K562 (cell line): Measurements from ENCODE around the gene TGFB2. TPM values are rescaled to one million over a fixed set of nuclear protein-coding genes. Genes with fewer than 3 reads are reported as not detected.

Source experiments
- ATAC-seq: fragments of 200-7000 bp; cut with Tn5 transposase; 3 replicates; pipeline ENCODE4 v1.9.1; 2020; ENCODE audit warnings: moderate library complexity
- BruUV-seq: library from RNA; stranded (reverse); fragments of 400-500 nt; replicated peaks from 2 replicates; lab custom pipeline; 2021; lab: Mats Ljungman, UMichigan
- CTCF ChIA-PET: fragments of 300-600 bp; formaldehyde crosslinking; extraction: SDS; loops from one replicate; lab custom pipeline; 2021; ENCODE audit warnings: low intra/inter-chr PET ratio; lab: Yijun Ruan, JAX
- POLR2A ChIA-PET: fragments of 300-600, 350-650 bp; sonication (Branson Sonifier 250); formaldehyde crosslinking; extraction: SDS; loops from one replicate; lab custom pipeline; 2021; ENCODE audit warnings: antibody characterized with exemption, inconsistent platforms; lab: Yijun Ruan, JAX
- DNase-seq, 4 experiments: peaks; one replicate each; pipeline versions ENCODE4 v3.0.0 to v3.0.0-alpha.2; 2011 to 2018; ENCODE audit warnings: low spot score in 3 of 4, mixed read lengths in 3 of 4; ENCODE audit errors: extremely low read depth in 1 of 4
- FAIRE-seq: peaks from 2 replicates; lab custom pipeline; 2011; peaks lifted over from hg19 to GRCh38; lab: Jason Lieb, UNC
- H2AFZ ChIP-seq: 2 replicates; pipeline ENCODE4 v1.6.0; 2011; ENCODE audit warnings: low read depth, low read length, control low read depth, inconsistent platforms
- H3K27ac ChIP-seq: fragments of 200-600 bp; 3 replicates; pipeline ENCODE4 v1.8.0; 2011; ENCODE audit warnings: low read depth, mild to moderate bottlenecking, control low read depth, inconsistent platforms, low read length, moderate library complexity, mixed read lengths; ENCODE audit errors: extremely low read depth
- H3K27me3 ChIP-seq, 2 experiments: fragments of 300-600 bp in 1 of 2; 2 replicates in 1 of 2; 3 replicates in 1 of 2; pipeline versions ENCODE4 v1.6.0 to v1.8.0; 2011; ENCODE audit warnings: inconsistent platforms in 2 of 2, low read length in 2 of 2, mild to moderate bottlenecking in 1 of 2, mixed read lengths in 1 of 2, moderate library complexity in 1 of 2; ENCODE audit not compliant: control insufficient read depth in 2 of 2, insufficient read depth in 2 of 2
- H3K36me3 ChIP-seq: fragments of 300-600 bp; 3 replicates; pipeline ENCODE4 v1.8.0; 2011; ENCODE audit warnings: mild to moderate bottlenecking, low read length, inconsistent platforms; ENCODE audit not compliant: control insufficient read depth, insufficient read depth
- H3K4me1 ChIP-seq, 2 experiments: fragments of 200-600 bp in 1 of 2; replicated peaks in 1 of 2; 2 replicates in 1 of 2; 3 replicates in 1 of 2; pipeline versions ENCODE4 v1.5.1 to v1.8.0; 2011; ENCODE audit warnings: inconsistent platforms in 2 of 2, low read length in 2 of 2, mild to moderate bottlenecking in 1 of 2, mixed read lengths in 1 of 2, moderate library complexity in 1 of 2; ENCODE audit not compliant: control insufficient read depth in 2 of 2, insufficient read depth in 2 of 2
- H3K4me2 ChIP-seq: 2 replicates; pipeline ENCODE4 v1.6.1; 2011; ENCODE audit warnings: low read length, control low read depth, inconsistent platforms, mixed read lengths; ENCODE audit not compliant: insufficient read depth
- H3K4me3 ChIP-seq: fragments of 200-600 bp; sonication (generic), shearing (Covaris generic); 2 replicates; pipeline ENCODE4 v1.5.1; 2016; ENCODE audit warnings: control low read depth, inconsistent platforms
- H3K79me2 ChIP-seq: fragments of 200-600 bp; 3 replicates; pipeline ENCODE4 v1.8.0; 2011; ENCODE audit warnings: low read length, inconsistent platforms; ENCODE audit not compliant: control insufficient read depth, insufficient read depth
- H3K9ac ChIP-seq, 2 experiments: 2 replicates each; pipeline versions ENCODE4 v1.6.0 to v1.6.1; 2011; ENCODE audit warnings: low read depth in 2 of 2, low read length in 2 of 2, control low read depth in 1 of 2, inconsistent platforms in 1 of 2, mild to moderate bottlenecking in 1 of 2, mixed read lengths in 1 of 2; ENCODE audit not compliant: insufficient read depth in 1 of 2
- H3K9me1 ChIP-seq: one replicate; pipeline ENCODE4 v1.6.0; 2011; ENCODE audit warnings: inconsistent platforms, mild to moderate bottlenecking, low read length, moderate library complexity; ENCODE audit not compliant: control insufficient read depth, insufficient read depth
- H3K9me3 ChIP-seq: replicated peaks from 2 replicates; pipeline ENCODE4 v1.5.1; 2011; ENCODE audit warnings: low read depth, low read length, inconsistent platforms; ENCODE audit not compliant: control insufficient read depth, insufficient read depth
- H4K20me1 ChIP-seq: replicated peaks from 2 replicates; pipeline ENCODE4 v1.6.1; 2011; ENCODE audit warnings: low read length, inconsistent platforms, mixed read lengths; ENCODE audit not compliant: control insufficient read depth, insufficient read depth
- DEAF1 ChIP-seq: fragments of 450-650 bp; formaldehyde crosslinking; IDR thresholded peaks from 2 replicates; pipeline ENCODE4 v1.4.0; 2020; ENCODE audit warnings: mild to moderate bottlenecking, moderate library complexity
- FOXJ2 ChIP-seq: fragments of 200-800 bp; sonication (Bioruptor generic); IDR thresholded peaks from 2 replicates; pipeline ENCODE4 v1.6.1; 2016; ENCODE audit warnings: missing genetic modification characterization, missing compliant biosample characterization
- MIER1 ChIP-seq: fragments of 450-650 bp; IDR thresholded peaks from 2 replicates; pipeline ENCODE4 v1.6.1; 2016; ENCODE audit warnings: antibody characterized with exemption, mild to moderate bottlenecking, low read depth
- PYGO2 ChIP-seq: fragments of 450-650 bp; IDR thresholded peaks from 2 replicates; pipeline ENCODE4 v1.6.1; 2016; ENCODE audit warnings: mild to moderate bottlenecking, missing genetic modification characterization, moderate library complexity, missing compliant biosample characterization
- SRSF9 ChIP-seq: fragments of 200-400 bp; formaldehyde crosslinking; IDR thresholded peaks from 2 replicates; pipeline ENCODE4 v1.6.1; 2017; ENCODE audit warnings: low read depth, low read length, borderline replicate concordance
- TAF1 ChIP-seq: IDR thresholded peaks from 2 replicates; pipeline ENCODE4 v1.6.1; 2011; ENCODE audit warnings: mild to moderate bottlenecking, low read length, moderate library complexity; ENCODE audit not compliant: insufficient read depth, control insufficient read depth, severe bottlenecking; ENCODE audit errors: extremely low read depth
- THRA ChIP-seq: fragments of 450-650 bp; IDR thresholded peaks from 2 replicates; pipeline ENCODE4 v1.6.1; 2017; ENCODE audit warnings: mild to moderate bottlenecking, moderate library complexity
- WGBS: fragments of 100-300 bp; shearing (Covaris generic); methylation state at CpG from one replicate; pipeline ENCODE4 v1.1.6; 2016; ENCODE audit warnings: low coverage, mixed read lengths; ENCODE audit not compliant: insufficient coverage; ENCODE audit errors: missing lambda C conversion rate; 5-methylcytosine and 5-hydroxymethylcytosine counted together
- in situ Hi-C: fragments of 300-500 bp; cut with MboI; formaldehyde crosslinking; loops from 4 replicates; pipeline ENCODE4 v1.15.0; 2018; ENCODE audit warnings: inconsistent platforms, mixed read lengths
- intact Hi-C: fragments of 100-400 bp; cut with micrococcal nuclease; formaldehyde crosslinking; loops from 2 replicates; pipeline ENCODE4 v1.14.2; 2022
- polyA plus RNA-seq, 8 experiments: library from polyadenylated mRNA; depleted of rRNA in 4 of 8; stranded (reverse) in 5 of 8; unstranded in 3 of 8; fragments of >200 nt; fragmentation: Nextera tagmentation in 2 of 8; fragmentation: Illumina TruSeq in 1 of 8; extraction: Ambion mirVana in 2 of 8; extraction: Trizol in 1 of 8; gene quantifications; 2 replicates each; pipeline versions ENCODE4 v1.2.1 to v1.2.3, GENCODE V29; 2011 to 2014; ENCODE audit warnings: inconsistent platforms in 1 of 8, missing spikeins in 1 of 8
- total RNA-seq, 7 experiments: library from RNA; depleted of rRNA in 6 of 7; stranded (reverse); fragments of >200 nt in 6 of 7; fragmentation: Illumina TruSeq in 2 of 7; extraction: Trizol in 2 of 7; gene quantifications; 2 replicates each; pipeline versions ENCODE4 v1.2.1 to v1.2.3, GENCODE V29; 2011 to 2021; ENCODE audit warnings: low replicate concordance in 1 of 7
- TF ChIP-seq, protein P1 (sequence below), 2 experiments: fragments of 450-650 bp; formaldehyde crosslinking in 1 of 2; IDR thresholded peaks; 2 replicates each; pipeline versions ENCODE4 v1.4.0 to v1.6.1; 2014 to 2020; ENCODE audit warnings: mild to moderate bottlenecking in 2 of 2, borderline replicate concordance in 1 of 2, low read depth in 1 of 2

TGFB2 gene
- total and polyA plus RNA-seq, 9 of the 15 experiments (the other 6 are each of a cell fraction or from before 2014, with no cell fraction given): 0.03 to 0.41 (median 0.11) TPM; not detected in 3

DNA sequence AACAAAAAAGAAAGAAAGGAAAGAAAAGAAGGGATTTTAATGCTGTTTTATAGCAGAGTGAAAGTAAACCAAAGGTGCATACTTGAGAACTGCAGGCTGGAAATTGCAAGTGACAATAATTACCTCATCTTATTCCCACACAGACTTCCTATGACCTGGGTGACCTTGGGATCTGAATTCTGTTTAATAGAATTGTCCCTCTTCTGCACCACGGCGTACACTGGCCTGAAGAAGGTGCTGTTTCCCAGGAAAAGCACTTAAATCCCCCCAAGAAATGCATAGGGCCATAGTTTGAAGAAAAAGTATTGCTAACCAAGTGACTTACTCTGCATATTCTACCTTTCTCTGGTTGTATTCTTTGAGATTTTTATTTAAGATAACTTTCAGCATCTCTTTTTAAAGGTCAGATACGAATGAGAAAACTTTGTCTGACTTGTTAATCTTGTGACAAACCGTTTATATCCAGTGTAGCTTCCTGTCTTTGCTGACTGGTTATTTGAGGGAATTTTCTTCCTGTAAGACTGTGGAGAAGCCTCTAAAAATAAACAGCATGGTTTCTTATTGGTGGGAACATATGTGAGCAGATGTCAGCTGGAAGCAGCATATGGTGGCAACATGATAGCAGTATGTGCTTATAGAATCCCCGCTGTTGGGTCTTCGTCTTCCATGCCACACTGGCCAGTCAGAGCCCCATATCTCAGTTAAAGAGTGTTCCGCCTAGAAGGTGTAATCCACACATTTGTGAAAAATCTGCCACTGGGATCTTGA lies 16.3 kb downstream of the TGFB2 start:
- Histone ChIP-seq H3K36me3 (no peaks in the 10 kb centered on the region), H3K4me3 (no peak overlapping the region), H3K27me3 (no peaks in the 10 kb centered on the region), H3K9ac (no peak overlapping the region), H3K9me1 (no peaks in the 10 kb centered on the region), H3K9me3 (no peaks in the 10 kb centered on the region), H4K20me1 (no peaks in the 10 kb centered on the region), H3K27ac (no peak overlapping the region), H3K79me2 (no peaks in the 10 kb centered on the region), H2AFZ (no peak overlapping the region), H3K4me1 (peaks cover 0 to 10% of the 10 kb centered on the region in 2 experiments; a peak in 3 of 5 replicates), H3K4me2 (no peak overlapping the region)
- FAIRE-seq: peak; percentile 78
- in situ Hi-C loops (no loop called here), intact Hi-C loops (loop anchor here (1.0 to 10.0 kb wide), 3 partner anchors 160 to 1055 kb away; no protein-coding TSS in a partner anchor)
- ATAC-seq: peak; percentile 72
- DNase-seq: peak in 2 of 4 experiments; percentile 22 to 37
- ChIA-PET POLR2A (no interaction called here), CTCF (interaction anchor here (0.6 to 1.2 kb wide), 2 partner anchors 24 to 1055 kb away, joined by 3 to 5 read pairs; no protein-coding TSS in a partner anchor)
- BruUV-seq: no TSS peak
- 26% methylated on average over 7 of the region's 7 CpGs for WGBS
- no peak for TF ChIP-seq THRA
- TF ChIP-seq SRSF9: no peak
- no peak for TF ChIP-seq TAF1
- no peak for TF ChIP-seq FOXJ2 (tag)
- TF ChIP-seq MIER1: no peak
- no peak for TF ChIP-seq PYGO2 (tag)
- TF ChIP-seq, protein P1, sequence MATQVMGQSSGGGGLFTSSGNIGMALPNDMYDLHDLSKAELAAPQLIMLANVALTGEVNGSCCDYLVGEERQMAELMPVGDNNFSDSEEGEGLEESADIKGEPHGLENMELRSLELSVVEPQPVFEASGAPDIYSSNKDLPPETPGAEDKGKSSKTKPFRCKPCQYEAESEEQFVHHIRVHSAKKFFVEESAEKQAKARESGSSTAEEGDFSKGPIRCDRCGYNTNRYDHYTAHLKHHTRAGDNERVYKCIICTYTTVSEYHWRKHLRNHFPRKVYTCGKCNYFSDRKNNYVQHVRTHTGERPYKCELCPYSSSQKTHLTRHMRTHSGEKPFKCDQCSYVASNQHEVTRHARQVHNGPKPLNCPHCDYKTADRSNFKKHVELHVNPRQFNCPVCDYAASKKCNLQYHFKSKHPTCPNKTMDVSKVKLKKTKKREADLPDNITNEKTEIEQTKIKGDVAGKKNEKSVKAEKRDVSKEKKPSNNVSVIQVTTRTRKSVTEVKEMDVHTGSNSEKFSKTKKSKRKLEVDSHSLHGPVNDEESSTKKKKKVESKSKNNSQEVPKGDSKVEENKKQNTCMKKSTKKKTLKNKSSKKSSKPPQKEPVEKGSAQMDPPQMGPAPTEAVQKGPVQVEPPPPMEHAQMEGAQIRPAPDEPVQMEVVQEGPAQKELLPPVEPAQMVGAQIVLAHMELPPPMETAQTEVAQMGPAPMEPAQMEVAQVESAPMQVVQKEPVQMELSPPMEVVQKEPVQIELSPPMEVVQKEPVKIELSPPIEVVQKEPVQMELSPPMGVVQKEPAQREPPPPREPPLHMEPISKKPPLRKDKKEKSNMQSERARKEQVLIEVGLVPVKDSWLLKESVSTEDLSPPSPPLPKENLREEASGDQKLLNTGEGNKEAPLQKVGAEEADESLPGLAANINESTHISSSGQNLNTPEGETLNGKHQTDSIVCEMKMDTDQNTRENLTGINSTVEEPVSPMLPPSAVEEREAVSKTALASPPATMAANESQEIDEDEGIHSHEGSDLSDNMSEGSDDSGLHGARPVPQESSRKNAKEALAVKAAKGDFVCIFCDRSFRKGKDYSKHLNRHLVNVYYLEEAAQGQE (IDR thresholded peaks at IDR 0.05; ENCODE audit: borderline replicate concordance): peak; percentile 48; the same call in 1 of the 2 replicates
- TF ChIP-seq, protein P1 (CRISPR knock-in tag; IDR thresholded peaks at IDR 0.05; ENCODE audit: low read depth): no peak
- 0 out of 2 replicates have a peak, but pooled peaks have one; percentile 13 for TF ChIP-seq DEAF1 (CRISPR knock-in tag)
